NB4 (cell line): ENCODE data around the gene MPO.

Source experiments
- DNase-seq: peaks from one replicate; pipeline ENCODE4 v3.0.0; 2010; ENCODE audit warnings: low read depth
- H3K4me3 ChIP-seq: one replicate; pipeline ENCODE4 v1.5.1; 2011; ENCODE audit warnings: mild to moderate bottlenecking, low read depth, low read length, moderate library complexity
- CTCF ChIP-seq: IDR thresholded peaks from one replicate; pipeline ENCODE4 v1.5.1; 2012; ENCODE audit warnings: low read depth, low read length
- MYC ChIP-seq: IDR thresholded peaks from 2 replicates; pipeline ENCODE4 v1.6.1; 2011; ENCODE audit warnings: low read depth, low read length
- POLR2A ChIP-seq: IDR thresholded peaks from 2 replicates; pipeline ENCODE4 v1.6.1; 2011; ENCODE audit warnings: mild to moderate bottlenecking; ENCODE audit not compliant: insufficient read length; ENCODE audit errors: extremely low read depth
- TF ChIP-seq, protein P1 (sequence below): IDR thresholded peaks from 2 replicates; pipeline ENCODE4 v1.6.1; 2011; ENCODE audit warnings: low read depth, low read length

The MPO gene

GRCh38 chr17:58272367-58273280 is 8.1 kb downstream of the MPO start:
- TF ChIP-seq POLR2A (no peak), CTCF (no peak), MYC (no peak)
- TF ChIP-seq, protein P1, sequence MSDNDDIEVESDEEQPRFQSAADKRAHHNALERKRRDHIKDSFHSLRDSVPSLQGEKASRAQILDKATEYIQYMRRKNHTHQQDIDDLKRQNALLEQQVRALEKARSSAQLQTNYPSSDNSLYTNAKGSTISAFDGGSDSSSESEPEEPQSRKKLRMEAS = no peak
- peak overlapping the region; percentile 91 for H3K4me3 ChIP-seq
- DNase-seq = peak; percentile 56

DNA sequence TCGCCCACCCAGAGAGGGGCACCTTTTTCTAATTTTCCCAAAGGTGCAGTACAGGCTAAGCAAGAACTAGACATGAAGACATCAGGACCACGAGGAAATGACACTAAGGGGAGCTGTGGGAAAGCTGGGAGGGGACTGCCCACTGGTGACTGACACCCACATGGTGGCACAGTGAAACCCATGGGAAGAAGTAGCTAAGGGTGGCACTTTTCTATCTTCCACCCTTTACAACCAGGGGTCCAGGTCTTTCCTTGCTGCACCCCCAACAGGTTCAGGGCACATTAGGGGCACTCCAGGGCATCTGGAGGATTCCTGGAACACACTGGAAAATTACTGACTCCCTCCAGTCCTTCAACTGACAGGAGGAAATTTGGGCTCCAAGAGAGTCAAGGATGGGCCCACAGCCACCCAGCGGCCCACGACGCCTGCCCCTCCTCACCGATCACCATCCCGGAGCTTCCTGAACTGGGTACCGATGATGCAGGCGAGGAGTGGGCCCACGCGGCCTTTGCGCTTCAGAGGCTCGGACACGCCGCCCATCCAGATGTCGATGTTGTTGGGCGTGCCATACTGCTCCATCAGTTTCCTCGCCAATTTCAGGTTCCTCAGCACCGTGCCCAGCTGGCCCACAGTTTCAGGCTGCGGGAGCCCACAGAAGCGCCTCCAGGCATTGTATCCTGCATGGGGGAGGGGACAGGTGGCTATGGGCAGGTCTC is 9.4 kb downstream of the MPO start:
- H3K4me3 ChIP-seq = peak overlapping the region; percentile 91
- TF ChIP-seq POLR2A (no peak), CTCF (no peak), MYC (no peak)
- TF ChIP-seq, protein P1 = no peak
- peak; percentile 43 for DNase-seq

GRCh38 chr17:58270476-58271215 is 10.1 kb downstream of the MPO start:
- TF ChIP-seq CTCF = peak; percentile 36
- TF ChIP-seq, protein P1 = no peak
- peak overlapping the region; percentile 91 for H3K4me3 ChIP-seq
- peak; percentile 58 for DNase-seq

DNA sequence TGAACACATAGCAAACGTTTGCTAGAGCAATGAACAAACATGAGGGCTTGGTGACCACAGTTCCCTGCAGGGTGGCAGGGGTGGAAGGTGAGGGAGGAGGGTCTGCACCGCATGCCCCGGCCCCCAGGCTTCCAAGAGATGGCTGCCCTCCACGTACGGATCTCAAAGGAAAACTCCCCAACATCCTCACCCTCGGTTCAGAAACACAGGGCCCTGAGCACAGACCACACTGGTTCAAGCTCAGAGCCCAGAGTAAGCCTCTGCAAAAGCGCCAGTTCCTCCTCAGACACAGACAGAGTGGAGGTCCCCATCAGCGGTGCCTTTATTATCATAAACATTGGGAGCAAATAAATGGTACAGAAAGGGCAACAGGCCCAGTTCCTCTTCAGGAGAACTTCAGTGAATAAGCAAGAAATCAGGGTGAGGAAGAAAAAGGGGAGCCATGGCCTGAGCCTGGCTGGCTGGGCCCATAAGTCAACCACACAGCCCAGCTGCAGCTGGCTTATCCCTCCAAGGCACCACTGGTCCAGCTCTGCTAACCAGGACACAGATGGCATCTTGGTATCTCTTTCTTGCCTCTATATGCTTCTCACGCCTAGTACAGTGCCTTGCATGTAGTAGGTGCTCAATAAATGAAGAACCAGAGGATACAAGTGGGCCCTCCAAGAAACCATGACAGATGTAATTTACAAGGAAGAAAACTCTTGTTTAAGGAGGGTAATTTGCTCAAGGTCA is 11.0 kb downstream of the MPO start:
- no peak for TF ChIP-seq POLR2A
- no peak for TF ChIP-seq CTCF
- peak overlapping the region; percentile 91 for H3K4me3 ChIP-seq
- peak; percentile 67 for DNase-seq

DNA sequence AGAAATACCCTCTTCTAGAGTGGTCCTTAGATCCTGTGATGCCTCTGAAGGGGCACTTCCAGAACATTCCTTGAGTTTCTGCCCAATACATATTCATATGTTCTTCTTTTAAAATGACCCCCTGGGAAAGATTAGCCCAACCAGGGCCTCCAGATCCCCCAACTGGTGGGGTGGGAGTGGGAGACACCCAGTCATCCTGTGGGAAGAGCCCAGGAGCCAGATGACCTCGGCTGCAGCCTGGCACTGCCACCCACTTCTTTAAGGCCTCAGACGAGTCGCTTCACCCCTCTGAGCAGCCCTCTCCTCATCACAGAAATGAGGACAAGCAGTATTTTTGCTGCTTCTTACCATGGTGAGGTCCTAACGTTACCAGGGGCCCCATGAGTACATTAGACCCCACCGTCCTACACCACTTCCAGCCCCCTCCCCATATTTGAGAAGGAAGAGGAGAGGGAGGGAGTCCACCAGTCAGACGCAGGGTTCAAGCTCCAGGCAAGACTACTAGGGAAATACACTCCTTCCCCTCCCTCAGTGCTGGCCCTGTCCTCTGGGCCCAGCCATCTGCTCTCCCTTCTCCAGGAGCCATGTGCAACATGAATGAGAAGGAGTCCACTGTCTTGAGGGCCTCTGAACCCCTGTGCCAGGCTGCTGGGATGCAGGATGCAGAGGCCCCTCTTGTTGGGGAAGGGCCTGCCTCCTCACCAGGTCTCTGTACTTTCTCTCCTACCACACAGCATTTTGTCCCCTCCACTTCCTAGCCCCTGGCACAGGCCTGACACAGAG is 11.8 kb downstream of the MPO start:
- peak; percentile 1; the same call in 1 of the 2 replicates for TF ChIP-seq MYC
- TF ChIP-seq CTCF = no peak
- TF ChIP-seq POLR2A = no peak
- TF ChIP-seq, protein P1 = 0 out of 2 replicates have a peak, but pooled peaks have one; percentile 14
- H3K4me3 ChIP-seq = no peak overlapping the region
- peak; percentile 70 for DNase-seq
